HEK293 (cell line): ENCODE results near the gene MT1F.

Source experiments
- EGR2 ChIP-seq: fragments of 450-650 bp; formaldehyde crosslinking; IDR thresholded peaks from 2 replicates; pipeline ENCODE4 v1.5.1; 2016; ENCODE audit warnings: low read depth, missing biosample characterization, missing genetic modification characterization
- KLF1 ChIP-seq: fragments of 450-650 bp; formaldehyde crosslinking; IDR thresholded peaks from 2 replicates; pipeline ENCODE4 v1.5.1; 2016; ENCODE audit warnings: missing biosample characterization, missing genetic modification characterization
- KLF9 ChIP-seq: fragments of 450-650 bp; formaldehyde crosslinking; IDR thresholded peaks from 2 replicates; pipeline ENCODE4 v1.5.1; 2016; ENCODE audit warnings: missing biosample characterization, missing genetic modification characterization, low read depth
- MZF1 ChIP-seq: fragments of 450-650 bp; formaldehyde crosslinking; IDR thresholded peaks from 2 replicates; pipeline ENCODE4 v1.5.1; 2017; ENCODE audit warnings: missing biosample characterization, missing genetic modification characterization, borderline replicate concordance
- ZBTB17 ChIP-seq: fragments of 450-650 bp; formaldehyde crosslinking; IDR thresholded peaks from 2 replicates; pipeline ENCODE4 v1.5.1; 2016; ENCODE audit warnings: missing biosample characterization, missing genetic modification characterization
- ZBTB20 ChIP-seq: fragments of 450-650 bp; formaldehyde crosslinking; IDR thresholded peaks from 2 replicates; pipeline ENCODE4 v1.5.1; 2016; ENCODE audit warnings: missing biosample characterization, missing genetic modification characterization
- ZBTB21 ChIP-seq: fragments of 450-650 bp; formaldehyde crosslinking; IDR thresholded peaks from 2 replicates; pipeline ENCODE4 v1.5.1; 2017; ENCODE audit warnings: missing biosample characterization, missing genetic modification characterization
- ZNF366 ChIP-seq: fragments of 450-650 bp; formaldehyde crosslinking; conservative IDR thresholded peaks from 2 replicates; pipeline ENCODE4 v1.5.1; 2016; ENCODE audit warnings: missing biosample characterization, missing genetic modification characterization
- ZNF600 ChIP-seq: fragments of 450-650 bp; formaldehyde crosslinking; IDR thresholded peaks from 2 replicates; pipeline ENCODE4 v1.5.1; 2016; ENCODE audit warnings: missing biosample characterization, missing genetic modification characterization
- ZNF629 ChIP-seq: fragments of 450-650 bp; formaldehyde crosslinking; IDR thresholded peaks from 2 replicates; pipeline ENCODE4 v1.5.1; 2017; ENCODE audit warnings: missing biosample characterization, missing genetic modification characterization
- ZNF658 ChIP-seq: fragments of 450-650 bp; formaldehyde crosslinking; IDR thresholded peaks from 2 replicates; pipeline ENCODE4; 2016; ENCODE audit warnings: missing biosample characterization, missing genetic modification characterization
- ZSCAN16 ChIP-seq: fragments of 450-650 bp; formaldehyde crosslinking; IDR thresholded peaks from 2 replicates; pipeline ENCODE4 v1.5.1; 2016; ENCODE audit warnings: missing biosample characterization, missing genetic modification characterization
- TF ChIP-seq, protein P1 (sequence below): fragments of 450-650 bp; formaldehyde crosslinking; conservative IDR thresholded peaks from 2 replicates; pipeline ENCODE4 v1.5.1; 2016; ENCODE audit warnings: low read depth, missing biosample characterization, missing genetic modification characterization
- TF ChIP-seq, protein P2 (sequence below): fragments of 450-650 bp; formaldehyde crosslinking; IDR thresholded peaks from 2 replicates; pipeline ENCODE4 v1.5.1; 2016; ENCODE audit warnings: missing biosample characterization, missing genetic modification characterization
- TF ChIP-seq, protein P3 (sequence below): fragments of 450-650 bp; formaldehyde crosslinking; IDR thresholded peaks from 2 replicates; pipeline ENCODE4 v1.5.1; 2016; ENCODE audit warnings: missing biosample characterization, missing genetic modification characterization
- TF ChIP-seq, protein P4 (sequence below): fragments of 450-650 bp; formaldehyde crosslinking; IDR thresholded peaks from 2 replicates; pipeline ENCODE4 v1.5.1; 2016; ENCODE audit warnings: missing biosample characterization, missing genetic modification characterization

The MT1F gene

DNA sequence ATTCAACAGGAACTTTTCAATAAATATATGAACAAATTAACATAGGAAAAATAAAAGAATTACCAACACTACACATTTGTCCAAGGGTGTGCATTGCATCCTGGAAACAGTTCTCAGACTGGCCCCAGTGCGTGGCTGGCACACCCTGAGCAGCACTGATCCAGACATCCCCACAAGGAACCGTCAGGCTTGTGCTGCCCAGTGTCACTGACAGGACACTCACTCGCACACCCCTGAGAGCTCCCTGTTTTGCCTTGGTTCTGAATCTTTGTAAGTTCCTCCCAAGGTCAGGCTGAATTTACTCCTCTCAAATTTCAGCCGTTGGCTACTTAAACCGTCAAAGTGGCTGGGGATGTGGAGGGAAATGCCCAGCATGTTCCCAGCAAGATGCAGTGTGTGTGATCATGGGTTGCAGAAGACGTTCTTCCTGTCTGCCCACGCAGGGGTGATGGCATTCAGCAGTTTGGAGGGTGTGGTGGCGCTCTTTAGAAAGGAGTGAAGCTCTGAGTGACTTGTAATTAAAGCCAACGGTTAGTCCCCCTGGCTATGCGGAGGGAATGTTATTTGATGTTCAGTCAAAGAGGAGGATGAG, 47.6 kb upstream of the MT1F start (continued):
- TF ChIP-seq ZBTB21 (tag by site-specific recombination) (peak; percentile 46), EGR2 (tag by site-specific recombination) (peak; percentile 54; the same call in 1 of the 2 replicates), ZNF366 (tag by site-specific recombination) (no peak), ZSCAN16 (tag by site-specific recombination) (no peak), ZNF629 (tag by site-specific recombination) (peak; percentile 50; the same call in 1 of the 2 replicates), ZNF600 (tag by site-specific recombination) (peak; percentile 66), MZF1 (tag by site-specific recombination) (peak; percentile 38; the same call in 1 of the 2 replicates), ZBTB20 (tag by site-specific recombination) (peak; percentile 85), KLF1 (tag by site-specific recombination) (peak; percentile 42; the same call in 1 of the 2 replicates), ZNF658 (tag by site-specific recombination) (no peak), ZBTB17 (tag by site-specific recombination) (no peak), KLF9 (tag by site-specific recombination) (peak; percentile 51; the same call in 1 of the 2 replicates)
- TF ChIP-seq, protein P1, sequence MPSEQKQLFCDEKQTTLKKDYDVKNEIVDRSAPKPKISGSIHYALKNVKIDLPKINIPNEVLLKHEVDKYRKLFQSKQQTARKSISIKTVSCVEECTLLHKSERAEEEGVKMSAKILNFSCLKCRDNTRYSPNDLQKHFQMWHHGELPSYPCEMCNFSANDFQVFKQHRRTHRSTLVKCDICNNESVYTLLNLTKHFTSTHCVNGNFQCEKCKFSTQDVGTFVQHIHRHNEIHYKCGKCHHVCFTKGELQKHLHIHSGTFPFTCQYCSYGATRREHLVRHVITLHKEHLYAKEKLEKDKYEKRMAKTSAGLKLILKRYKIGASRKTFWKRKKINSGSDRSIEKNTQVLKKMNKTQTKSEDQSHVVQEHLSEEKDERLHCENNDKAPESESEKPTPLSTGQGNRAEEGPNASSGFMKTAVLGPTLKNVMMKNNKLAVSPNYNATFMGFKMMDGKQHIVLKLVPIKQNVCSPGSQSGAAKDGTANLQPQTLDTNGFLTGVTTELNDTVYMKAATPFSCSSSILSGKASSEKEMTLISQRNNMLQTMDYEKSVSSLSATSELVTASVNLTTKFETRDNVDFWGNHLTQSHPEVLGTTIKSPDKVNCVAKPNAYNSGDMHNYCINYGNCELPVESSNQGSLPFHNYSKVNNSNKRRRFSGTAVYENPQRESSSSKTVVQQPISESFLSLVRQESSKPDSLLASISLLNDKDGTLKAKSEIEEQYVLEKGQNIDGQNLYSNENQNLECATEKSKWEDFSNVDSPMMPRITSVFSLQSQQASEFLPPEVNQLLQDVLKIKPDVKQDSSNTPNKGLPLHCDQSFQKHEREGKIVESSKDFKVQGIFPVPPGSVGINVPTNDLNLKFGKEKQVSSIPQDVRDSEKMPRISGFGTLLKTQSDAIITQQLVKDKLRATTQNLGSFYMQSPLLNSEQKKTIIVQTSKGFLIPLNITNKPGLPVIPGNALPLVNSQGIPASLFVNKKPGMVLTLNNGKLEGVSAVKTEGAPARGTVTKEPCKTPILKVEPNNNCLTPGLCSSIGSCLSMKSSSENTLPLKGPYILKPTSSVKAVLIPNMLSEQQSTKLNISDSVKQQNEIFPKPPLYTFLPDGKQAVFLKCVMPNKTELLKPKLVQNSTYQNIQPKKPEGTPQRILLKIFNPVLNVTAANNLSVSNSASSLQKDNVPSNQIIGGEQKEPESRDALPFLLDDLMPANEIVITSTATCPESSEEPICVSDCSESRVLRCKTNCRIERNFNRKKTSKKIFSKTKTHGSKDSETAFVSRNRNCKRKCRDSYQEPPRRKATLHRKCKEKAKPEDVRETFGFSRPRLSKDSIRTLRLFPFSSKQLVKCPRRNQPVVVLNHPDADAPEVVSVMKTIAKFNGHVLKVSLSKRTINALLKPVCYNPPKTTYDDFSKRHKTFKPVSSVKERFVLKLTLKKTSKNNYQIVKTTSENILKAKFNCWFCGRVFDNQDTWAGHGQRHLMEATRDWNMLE, result no peak
- TF ChIP-seq, protein P2, sequence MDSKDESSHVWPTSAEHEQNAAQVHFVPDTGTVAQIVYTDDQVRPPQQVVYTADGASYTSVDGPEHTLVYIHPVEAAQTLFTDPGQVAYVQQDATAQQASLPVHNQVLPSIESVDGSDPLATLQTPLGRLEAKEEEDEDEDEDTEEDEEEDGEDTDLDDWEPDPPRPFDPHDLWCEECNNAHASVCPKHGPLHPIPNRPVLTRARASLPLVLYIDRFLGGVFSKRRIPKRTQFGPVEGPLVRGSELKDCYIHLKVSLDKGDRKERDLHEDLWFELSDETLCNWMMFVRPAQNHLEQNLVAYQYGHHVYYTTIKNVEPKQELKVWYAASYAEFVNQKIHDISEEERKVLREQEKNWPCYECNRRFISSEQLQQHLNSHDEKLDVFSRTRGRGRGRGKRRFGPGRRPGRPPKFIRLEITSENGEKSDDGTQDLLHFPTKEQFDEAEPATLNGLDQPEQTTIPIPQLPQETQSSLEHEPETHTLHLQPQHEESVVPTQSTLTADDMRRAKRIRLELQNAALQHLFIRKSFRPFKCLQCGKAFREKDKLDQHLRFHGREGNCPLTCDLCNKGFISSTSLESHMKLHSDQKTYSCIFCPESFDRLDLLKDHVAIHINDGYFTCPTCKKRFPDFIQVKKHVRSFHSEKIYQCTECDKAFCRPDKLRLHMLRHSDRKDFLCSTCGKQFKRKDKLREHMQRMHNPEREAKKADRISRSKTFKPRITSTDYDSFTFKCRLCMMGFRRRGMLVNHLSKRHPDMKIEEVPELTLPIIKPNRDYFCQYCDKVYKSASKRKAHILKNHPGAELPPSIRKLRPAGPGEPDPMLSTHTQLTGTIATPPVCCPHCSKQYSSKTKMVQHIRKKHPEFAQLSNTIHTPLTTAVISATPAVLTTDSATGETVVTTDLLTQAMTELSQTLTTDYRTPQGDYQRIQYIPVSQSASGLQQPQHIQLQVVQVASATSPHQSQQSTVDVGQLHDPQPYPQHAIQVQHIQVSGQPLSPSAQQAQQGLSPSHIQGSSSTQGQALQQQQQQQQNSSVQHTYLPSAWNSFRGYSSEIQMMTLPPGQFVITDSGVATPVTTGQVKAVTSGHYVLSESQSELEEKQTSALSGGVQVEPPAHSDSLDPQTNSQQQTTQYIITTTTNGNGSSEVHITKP (tag by site-specific recombination), result peak; percentile 28; the same call in 1 of the 2 replicates
- TF ChIP-seq, protein P3, sequence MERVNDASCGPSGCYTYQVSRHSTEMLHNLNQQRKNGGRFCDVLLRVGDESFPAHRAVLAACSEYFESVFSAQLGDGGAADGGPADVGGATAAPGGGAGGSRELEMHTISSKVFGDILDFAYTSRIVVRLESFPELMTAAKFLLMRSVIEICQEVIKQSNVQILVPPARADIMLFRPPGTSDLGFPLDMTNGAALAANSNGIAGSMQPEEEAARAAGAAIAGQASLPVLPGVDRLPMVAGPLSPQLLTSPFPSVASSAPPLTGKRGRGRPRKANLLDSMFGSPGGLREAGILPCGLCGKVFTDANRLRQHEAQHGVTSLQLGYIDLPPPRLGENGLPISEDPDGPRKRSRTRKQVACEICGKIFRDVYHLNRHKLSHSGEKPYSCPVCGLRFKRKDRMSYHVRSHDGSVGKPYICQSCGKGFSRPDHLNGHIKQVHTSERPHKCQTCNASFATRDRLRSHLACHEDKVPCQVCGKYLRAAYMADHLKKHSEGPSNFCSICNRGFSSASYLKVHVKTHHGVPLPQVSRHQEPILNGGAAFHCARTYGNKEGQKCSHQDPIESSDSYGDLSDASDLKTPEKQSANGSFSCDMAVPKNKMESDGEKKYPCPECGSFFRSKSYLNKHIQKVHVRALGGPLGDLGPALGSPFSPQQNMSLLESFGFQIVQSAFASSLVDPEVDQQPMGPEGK (tag by site-specific recombination), result peak; percentile 21; the same call in 1 of the 2 replicates
- TF ChIP-seq, protein P4, sequence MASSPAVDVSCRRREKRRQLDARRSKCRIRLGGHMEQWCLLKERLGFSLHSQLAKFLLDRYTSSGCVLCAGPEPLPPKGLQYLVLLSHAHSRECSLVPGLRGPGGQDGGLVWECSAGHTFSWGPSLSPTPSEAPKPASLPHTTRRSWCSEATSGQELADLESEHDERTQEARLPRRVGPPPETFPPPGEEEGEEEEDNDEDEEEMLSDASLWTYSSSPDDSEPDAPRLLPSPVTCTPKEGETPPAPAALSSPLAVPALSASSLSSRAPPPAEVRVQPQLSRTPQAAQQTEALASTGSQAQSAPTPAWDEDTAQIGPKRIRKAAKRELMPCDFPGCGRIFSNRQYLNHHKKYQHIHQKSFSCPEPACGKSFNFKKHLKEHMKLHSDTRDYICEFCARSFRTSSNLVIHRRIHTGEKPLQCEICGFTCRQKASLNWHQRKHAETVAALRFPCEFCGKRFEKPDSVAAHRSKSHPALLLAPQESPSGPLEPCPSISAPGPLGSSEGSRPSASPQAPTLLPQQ (tag by site-specific recombination), result peak; percentile 48; the same call in 1 of the 2 replicates
- TF ChIP-seq, all 188 proteins: peak for 17
